SK-N-DZ (cell line): ENCODE data around the gene CDYL.

ENCODE experiments used
- DNase-seq: peaks from one replicate; pipeline ENCODE4 v3.0.0-alpha.2; 2015; ENCODE audit warnings: low spot score

The CDYL gene

DNA sequence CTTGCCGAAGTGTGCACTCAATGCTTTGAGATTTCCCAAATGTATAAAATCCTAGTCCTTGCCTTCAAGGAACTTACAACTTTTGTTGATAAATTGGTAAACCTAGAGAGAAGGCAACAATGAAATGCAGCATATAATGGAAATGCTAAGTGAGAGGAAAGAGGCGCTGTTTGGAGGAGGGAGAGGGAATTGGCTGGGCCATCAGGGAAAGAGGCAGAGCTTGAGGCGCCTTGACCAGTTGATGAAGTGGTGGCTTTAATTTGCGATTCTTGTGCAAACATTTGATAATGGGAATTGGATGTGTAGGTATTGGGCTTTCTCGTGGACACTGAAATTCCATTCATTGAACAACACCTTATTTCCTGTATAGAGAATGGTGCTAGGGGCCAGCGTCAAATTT, 1.9 kb upstream of the CDYL start:
- no peak for DNase-seq

DNA sequence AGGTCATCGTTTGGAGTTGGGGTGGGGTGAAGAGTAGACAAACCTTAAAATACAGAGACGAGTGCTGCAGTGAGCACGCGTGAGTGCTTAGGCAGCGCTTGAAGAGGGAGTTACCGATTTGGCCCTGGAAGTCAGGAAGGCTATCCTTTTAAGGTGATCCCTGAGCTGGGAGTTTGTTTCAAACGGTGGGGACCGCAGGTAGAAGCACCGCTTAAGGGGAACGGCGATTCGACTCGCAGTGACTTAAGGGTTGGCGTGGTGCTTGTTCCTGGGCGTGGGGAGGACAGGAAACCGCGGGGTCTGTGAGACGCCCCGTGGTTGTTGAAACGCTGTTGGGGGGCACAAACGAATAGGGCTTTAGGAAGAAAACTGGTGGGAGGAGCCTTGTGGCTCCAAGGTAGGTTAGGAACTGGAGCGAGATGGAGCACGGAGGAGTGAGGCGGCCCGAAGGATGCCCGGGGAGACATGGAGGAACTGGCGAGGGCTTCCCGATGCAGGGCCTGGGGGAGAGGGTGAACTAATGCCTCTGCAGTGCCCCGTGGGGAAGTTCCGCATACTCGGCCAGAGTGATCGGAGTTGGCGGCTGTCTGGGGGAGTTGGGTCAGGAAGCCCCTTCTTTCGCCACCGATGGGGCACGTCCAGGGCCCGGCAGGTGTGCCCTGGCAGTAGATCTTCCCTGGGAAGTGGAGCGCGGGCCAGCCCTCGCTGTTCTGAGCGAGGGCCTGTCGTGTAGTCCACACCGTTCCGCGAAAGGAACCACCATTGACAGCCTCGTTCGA, 1.3 kb upstream of the CDYL start:
- peak; percentile 14 for DNase-seq

DNA sequence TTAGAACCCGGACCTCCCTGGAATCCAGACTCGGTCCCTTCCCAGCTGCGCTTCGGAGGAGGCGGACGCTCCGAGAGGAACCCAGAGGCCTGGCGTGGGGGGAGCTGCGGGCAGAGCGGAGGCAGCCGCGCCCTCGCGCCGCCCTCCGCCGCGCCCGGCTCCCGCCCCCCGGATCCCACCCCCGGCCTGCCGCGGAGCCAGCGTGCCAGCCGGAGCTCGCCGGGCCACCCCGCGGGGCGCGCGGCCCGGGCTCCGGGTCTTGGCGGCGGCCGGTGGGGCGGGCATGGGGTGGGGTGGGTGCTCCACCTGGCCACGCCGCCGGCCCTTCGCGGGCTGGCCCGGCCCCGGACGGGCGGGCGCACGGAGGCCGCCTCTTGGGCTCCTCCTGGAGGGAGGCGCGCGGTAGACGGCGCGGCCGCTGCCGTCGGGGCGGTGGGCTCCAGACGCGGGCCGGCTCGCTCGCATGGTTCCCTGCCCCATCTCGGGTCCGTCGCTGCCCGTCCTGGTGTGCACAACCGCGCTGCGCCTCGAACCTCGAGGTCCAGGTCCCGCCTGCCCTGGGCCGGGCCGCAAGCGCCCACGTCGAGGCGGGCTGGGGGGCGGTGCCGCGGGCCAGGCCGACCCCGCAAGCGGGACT, 592 bp upstream of the CDYL start:
- DNase-seq, result peak; percentile 58

DNA sequence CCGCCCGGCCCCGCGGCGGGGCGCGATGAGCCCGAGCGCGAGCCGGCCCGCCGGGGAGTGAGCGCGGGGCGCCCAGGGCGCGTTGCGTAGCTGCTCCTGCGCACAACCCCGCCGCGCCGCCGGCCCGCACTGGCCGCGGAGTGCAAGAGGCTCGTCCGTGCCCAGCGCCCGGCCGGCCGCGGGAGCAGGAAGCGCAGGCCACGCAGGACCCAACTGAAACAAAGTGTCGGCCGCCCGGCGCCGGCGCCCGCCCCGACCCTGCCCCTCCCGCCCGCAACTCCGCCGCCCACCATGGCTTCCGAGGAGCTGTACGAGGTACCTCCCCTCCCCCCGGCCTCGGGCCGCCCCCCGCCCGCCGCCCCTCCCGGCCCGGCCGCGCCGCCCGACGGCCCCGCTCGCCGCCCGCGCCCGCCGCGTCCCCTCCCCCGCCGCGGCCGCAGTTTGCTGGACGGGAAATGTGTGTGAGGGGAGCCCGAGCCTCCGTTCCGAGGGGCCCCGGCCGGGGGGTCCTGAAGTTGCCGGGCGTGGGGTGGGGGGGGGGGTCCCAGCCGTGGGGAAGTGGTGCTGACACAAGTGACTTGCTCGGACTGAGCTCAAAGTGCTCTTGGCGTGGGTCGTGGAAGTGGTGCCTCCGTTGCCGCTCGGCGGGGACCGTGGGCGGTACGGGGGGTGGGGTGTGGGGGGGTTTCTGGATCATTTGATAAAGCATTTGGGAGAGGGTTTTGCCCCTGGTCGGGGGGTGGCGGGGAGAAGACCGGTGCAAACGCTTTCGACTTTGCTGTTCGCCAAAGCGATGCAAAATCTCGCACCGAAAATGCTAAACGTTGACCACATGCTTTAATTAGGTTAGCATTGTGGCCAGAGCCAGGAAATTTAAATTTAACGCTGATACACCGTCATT, 539 bp downstream of the CDYL start:
- peak; percentile 45 for DNase-seq

DNA sequence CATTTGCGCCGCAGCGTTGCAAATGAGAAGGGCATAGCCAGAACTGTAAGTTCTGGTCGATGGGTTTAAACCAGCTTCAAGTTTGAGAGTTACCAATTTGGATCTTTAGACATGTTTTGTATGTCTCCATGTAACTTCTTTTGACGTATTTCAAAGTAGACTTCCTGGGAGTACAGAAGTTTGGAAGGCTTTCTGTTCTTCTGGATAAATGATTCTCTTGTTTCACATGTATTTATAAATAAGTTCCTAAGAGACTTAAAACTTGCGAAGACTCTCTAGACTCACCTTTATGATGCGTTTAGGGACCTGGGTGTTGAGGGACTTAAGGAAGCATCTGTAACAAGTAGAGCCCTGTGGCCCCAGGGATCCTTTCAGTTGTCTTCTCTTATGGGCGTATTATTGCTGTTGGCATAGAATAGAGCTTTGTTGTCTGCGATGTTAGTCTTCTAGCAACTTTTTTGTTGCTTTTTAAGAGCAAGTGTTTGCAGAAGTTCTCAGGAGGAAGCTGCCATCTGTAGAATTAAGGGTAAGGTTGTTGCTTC, 1.3 kb downstream of the CDYL start:
- DNase-seq, result no peak

DNA sequence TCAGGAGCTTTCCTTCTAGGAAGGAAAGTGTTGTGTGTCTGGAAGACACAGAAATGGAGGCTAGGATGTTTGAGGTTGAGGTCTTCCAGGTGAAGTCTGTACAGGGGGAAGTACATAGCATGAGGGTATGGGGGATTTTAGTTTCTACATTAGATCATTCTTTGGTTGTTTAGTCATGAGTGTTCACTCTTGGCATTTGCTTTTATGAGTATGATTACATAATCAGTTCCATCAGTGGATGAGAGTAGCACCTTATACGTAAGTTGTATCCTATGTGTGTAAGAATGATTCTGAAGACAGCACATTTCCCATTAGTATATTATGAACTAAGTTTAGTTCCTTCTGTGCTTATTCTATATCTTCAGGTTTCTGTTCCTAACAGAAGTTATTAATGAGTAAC, 1.9 kb downstream of the CDYL start:
- DNase-seq, result no peak

DNA sequence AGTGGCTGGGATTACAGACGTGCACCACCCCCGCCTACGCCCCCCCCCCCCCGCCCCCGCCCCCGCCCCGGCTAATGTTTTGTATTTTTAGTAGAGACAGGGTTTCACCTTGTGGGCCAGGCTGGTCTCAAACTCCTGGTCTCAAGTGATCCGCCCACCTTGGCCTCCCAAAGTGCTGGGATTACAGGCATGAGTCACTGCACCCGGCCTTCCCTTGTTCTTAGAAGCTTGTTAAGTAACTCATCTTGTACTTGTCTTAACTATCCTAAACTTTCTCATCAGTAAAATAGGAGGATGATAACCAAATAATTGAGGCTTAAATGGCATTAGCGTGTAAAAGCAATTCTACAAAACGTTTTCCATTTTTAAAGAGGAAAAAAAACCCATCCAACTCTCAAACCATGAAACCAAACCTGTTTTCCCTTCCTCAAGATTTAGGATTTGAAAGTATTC, 4.2 kb downstream of the CDYL start:
- no peak for DNase-seq

DNA sequence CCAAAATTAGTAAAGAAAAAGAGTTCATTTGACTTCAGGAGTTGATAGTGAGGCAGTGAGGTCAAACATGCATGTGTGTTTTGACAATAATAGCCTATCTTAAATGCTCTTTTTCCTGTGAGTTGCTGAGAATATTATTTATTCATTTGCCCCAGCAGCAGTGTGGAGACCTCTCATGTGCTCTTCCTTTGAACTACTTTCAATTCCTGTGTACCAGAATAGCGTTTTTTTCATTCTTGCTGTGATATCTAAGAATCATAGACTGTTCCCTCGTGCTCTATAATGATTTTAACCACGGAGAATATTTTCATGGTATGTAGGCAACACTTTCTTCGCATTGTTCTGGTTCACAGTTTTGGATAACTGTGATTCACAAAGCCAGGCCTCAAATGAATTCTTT, 5.2 kb downstream of the CDYL start:
- no peak for DNase-seq

DNA sequence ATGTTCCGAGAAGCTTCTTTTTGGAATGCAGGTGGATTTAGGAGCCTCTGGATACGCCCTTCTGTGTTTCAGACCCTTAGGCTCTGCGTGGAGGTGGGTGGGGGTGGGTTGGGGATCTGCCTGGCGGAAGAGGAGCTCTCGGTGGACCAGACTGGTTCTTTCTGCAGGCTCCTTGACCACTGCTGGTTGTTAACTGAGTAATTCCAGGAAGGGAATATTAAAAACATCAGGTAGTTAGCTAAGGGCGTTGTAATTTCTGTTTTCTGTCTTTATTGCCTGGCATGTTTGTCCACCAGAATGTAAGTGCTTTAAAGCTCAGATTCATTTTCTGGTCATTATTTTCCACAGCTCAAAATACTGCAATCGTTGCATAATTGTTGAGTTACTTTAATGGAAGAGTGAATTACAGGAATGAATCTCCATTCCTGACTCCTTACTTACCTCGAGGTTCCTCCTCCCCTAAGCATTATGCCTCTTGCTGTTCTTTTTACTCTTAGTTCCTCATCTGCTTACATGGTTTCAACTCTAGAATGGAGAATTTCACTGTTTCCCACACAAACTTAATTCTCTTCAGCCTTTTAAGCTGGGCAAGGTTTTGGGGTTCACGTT, 5.9 kb downstream of the CDYL start:
- DNase-seq, result no peak

DNA sequence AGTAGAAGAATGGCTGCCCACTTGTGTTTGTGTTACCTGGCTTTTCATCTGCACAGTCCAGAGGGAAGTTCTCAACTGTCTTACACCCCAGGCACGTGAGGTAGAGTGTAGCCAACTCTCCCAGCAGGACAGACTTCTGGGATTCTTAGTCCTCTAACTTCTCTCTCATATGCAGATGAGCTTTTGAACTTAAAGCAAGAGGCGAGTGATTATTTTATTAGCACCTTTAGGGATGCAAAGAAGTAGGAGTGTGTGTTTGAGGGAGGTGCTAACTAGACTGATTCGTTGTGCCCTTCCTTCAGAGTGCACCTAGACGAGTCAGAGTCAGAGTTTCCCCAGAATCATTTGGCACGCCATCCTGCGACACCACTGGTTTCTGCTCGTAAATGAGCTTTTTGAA, 10.8 kb downstream of the CDYL start:
- no peak for DNase-seq

DNA sequence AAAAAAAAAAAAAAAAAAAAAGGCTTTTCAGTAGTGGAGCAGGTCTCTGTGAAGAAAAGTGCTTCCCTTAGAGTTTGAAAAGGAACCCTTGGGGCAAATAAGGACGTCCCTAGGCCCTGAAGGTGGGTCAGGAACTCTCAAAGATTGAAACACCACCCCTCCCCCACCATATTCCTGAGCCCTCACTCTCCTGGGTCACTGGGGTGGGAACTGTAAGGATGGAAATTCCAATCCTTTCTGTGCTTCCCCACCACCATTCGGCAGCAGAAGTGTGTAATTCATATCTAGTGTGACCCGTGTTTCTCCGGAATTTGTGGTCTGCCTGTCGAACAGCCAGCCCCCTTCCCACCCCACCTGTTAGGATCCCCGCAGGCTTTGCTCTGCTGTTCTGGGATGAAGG, 12.3 kb downstream of the CDYL start:
- no peak for DNase-seq

DNA sequence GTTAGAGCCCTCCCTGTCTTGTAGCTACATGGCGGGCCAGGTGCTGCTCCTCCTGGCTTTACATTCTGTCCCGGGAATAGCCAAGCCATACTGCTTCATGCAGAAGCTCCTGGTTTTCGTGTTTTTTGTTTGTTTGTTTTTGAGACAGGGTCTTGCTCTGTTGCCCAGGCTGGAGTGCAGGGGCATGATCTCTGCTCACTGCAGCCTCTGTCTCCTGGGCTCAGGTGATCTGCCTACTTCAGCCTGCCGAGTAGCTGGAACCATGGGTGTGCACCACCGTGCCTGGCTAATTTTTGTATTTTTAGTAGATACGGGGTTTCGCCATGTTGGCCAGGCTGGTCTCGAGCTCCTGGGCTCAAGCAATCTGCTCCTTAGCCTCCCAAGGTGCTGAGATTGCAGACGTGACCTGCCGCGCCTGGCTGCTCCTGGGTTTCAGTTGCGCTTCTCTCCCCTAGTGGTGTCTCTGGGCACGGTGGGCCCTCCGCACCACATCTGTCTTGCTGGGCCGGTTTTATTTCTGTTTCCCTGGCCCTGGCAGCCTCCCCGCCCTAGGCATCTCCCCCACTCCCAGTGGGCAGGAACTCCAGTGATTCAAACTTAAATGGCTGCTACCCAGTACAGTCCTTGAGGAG, 12.9 kb downstream of the CDYL start:
- DNase-seq, result no peak

DNA sequence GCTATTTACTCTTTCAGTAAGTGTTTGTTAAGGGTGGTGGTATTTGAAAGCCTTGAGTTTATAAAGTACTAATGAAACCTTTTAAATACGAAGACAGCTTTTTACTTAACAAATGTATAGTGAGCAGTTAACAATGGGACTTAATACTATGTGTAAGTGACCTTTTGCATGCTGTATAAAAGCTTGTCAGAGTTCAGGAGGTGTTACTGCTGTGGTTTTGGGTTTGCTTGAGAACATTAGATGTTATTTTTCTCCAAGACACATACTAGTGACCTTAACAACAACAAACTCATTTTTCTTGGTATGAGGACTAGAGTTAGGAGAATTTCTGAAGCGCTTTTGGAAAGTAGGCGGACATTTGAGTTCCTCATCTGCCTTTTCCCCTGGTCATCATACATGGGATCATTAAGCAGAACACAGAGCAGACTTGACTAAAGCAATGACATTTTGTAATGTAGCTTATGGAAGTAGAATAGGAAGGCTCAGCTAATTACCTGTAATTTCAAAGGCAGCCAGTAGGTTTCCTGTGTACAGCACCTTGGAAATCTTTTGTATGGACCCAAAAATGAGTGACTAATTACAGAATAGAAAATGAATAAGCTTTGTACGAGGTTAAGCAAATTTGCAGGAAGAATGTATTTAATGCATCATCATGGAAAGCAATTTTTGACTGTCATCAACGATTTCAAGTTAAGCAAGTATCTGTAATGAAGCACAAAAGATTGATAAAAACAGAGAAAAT, 14.1 kb downstream of the CDYL start:
- no peak for DNase-seq

DNA sequence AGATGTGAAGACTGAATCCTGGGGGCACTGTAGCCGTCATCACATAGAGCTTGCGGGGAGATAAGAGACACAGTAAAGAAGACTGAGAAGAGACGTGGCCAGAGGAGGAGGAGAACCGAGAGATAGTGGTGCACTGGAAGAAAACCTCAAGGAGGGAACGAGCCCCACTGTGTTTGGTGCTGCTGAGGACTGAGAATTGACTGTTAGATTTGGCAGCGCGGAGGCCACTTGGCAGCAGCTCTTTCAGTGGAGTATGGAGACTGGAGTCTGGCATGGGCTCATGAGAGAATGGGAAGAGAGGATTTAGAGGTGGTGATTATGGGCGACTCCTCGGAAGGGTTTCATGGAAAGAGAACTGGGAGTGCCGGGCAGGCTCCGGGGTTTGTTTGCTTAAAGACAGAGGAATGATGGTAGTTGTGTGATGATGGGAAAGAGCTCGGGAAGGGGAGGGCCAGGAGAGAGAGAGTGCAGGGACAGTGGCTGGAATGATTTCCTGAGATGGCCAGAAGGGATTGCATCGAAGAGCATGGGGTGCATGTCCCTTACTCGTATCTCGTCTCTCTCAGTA, 18.0 kb downstream of the CDYL start:
- DNase-seq, result no peak

DNA sequence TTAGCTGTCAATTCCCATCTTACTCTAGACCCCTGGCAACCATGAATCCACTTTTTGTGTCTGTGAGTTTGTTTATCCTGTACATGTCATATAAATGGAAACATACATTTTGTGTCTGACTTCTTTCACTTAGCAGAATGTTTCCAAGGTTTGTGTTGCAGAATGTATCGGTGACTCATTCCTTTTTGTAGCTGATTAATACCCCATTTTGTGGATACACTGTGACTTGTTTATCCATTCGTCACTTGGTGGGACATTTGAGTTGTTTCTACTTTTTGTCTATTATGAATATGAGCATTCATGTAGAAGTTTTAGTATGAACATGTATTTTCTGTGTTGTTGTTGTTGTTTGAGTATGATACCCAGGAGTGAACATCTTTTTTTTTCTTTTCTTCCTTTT, 21.4 kb downstream of the CDYL start:
- DNase-seq, result no peak

DNA sequence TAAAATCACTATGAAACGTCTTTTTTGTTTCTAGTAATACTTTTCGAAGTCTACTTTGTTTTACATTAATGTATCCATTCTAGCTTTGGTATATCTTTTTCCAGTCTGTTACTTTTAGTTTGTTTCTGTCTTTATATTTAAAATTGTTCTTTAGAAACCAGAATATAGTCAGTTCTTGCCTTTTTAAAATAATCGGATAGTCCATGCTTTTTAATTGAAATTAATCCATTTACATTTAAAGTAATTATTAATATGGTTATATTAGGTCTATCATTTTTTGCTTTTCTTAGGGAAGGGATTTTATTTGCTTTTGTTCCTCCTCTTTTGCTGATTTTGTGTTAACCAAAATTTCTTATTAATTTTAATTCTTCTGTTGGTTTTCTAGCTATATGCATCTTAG, 23.7 kb downstream of the CDYL start:
- DNase-seq, result no peak

DNA sequence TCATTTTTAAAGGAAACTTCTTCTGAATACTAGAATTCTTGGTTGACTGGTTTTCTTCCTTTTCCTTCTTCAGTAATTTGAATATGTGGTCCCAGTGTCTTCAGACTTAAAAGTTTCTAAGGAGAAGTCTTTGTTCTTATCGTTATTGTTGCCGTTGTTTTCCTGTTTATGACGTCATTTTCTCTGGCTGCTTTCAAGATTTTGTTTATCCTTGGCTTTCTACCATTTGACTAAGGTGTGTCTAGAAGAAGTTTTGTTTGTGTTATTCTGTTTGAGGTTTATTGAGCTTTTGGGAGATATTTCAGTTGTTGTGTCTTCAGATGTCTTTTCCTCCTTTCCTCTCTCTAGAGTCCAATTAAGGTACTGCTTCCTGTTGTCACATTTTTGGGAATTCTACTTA, 24.5 kb downstream of the CDYL start:
- no peak for DNase-seq

DNA sequence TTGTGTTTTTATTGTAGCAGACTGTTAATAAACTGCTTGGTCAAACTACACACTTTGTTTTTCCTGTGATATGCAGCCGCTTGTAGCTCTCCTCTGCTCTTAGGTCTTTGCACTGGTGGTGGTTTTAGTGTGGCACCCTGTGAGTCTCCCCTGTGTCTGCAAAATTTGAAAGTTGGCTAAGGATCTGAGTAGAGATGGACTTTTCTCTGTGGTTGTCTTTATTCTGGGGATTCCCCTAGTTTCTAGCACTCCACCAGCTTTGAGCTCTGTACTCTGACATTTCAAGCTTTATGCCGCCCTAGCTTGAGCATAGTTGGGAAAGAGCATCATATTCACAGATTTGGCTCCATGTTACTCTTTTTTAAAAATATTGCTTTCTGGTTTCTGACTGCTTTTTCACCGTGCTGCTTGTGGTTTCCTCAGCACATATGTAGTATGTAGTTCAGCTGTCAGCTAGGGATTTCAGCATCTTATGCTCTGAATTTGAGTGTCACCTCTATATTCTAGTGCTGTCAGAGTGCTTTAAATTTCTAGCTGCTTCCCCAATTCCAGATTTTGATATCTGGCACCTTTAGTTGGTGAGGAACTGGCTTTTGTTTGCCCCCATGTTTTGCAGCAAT, 25.4 kb downstream of the CDYL start:
- DNase-seq, result no peak

DNA sequence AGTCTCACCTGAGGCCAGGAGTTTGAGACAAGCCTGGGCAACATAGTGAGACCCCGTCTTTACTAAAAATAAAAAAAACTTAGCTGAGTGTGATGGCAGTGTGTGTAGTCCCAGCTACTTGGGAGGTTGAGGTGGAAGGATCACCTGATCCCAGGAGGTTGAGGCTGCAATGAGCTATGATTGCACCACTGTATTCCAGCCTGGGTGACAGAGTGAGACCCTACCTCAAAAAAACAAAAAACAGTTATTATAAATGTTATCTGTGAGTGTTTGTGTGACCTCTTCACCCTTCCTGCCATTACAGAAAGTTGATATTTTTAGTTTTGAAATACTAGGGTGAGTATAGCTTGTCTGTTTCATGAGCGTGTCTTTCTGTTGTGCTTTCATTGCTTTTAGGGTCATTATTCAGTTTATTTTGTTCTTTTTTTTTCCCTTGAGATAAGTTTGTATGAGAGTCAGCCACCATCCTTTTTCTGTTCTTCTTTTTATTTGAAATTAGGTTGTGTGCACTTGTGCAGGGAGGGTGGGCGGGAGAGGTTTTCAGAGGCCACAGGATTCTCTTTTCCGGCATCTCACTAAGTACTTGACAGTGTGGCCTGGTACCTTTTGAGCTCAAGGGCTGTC, 26.2 kb downstream of the CDYL start:
- no peak for DNase-seq
